ENCODE data around the gene HMGN3.

GRCh38 chr6:79196912-79197311, 37.6 kb downstream of the HMGN3 start:
- TF ChIP-seq, protein P1, sequence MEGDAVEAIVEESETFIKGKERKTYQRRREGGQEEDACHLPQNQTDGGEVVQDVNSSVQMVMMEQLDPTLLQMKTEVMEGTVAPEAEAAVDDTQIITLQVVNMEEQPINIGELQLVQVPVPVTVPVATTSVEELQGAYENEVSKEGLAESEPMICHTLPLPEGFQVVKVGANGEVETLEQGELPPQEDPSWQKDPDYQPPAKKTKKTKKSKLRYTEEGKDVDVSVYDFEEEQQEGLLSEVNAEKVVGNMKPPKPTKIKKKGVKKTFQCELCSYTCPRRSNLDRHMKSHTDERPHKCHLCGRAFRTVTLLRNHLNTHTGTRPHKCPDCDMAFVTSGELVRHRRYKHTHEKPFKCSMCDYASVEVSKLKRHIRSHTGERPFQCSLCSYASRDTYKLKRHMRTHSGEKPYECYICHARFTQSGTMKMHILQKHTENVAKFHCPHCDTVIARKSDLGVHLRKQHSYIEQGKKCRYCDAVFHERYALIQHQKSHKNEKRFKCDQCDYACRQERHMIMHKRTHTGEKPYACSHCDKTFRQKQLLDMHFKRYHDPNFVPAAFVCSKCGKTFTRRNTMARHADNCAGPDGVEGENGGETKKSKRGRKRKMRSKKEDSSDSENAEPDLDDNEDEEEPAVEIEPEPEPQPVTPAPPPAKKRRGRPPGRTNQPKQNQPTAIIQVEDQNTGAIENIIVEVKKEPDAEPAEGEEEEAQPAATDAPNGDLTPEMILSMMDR (IDR thresholded peaks at IDR 0.05 in 8 of 11, conservative IDR thresholded peaks at IDR 0.05 in 3 of 11), result no peak
- no peak for TF ChIP-seq POLR2AphosphoS5 (IDR thresholded peaks at IDR 0.05)

Data from spleen (tissue), 7 donors.